ENCODE data around the gene UBE2N. TPM values are rescaled to one million over a fixed set of nuclear protein-coding genes. Genes with fewer than 3 reads are reported as not detected.
A peak's percentile ranks its signal among the peaks of the same experiment; 100 is the strongest.

UBE2N gene
- total RNA-seq, 1 donor from 2014 or later: 59.6 TPM

DNA sequence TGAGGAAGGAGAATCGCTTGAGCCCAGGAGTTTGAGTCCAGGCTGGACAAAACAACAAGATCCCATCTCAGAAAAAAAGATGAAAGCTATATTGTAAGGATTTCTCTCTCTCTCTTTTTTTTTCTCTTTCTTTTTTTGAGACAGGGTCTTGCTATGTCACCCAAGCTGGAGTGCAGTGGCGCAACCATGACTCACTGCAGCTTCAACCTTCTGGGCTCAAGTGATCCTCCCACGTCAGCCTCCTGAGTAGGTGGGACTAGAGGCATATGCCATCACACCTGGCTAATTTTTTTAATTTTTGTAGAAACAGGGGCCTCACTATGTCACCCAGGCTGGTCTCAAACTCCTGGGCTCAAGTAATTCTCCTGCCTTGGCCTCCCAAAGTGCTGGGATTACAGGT, 19.8 kb upstream of the UBE2N start:
- H3K4me3 ChIP-seq (ENCODE audit: low read depth, low read length): no peak overlapping the region
- TF ChIP-seq, protein P1, sequence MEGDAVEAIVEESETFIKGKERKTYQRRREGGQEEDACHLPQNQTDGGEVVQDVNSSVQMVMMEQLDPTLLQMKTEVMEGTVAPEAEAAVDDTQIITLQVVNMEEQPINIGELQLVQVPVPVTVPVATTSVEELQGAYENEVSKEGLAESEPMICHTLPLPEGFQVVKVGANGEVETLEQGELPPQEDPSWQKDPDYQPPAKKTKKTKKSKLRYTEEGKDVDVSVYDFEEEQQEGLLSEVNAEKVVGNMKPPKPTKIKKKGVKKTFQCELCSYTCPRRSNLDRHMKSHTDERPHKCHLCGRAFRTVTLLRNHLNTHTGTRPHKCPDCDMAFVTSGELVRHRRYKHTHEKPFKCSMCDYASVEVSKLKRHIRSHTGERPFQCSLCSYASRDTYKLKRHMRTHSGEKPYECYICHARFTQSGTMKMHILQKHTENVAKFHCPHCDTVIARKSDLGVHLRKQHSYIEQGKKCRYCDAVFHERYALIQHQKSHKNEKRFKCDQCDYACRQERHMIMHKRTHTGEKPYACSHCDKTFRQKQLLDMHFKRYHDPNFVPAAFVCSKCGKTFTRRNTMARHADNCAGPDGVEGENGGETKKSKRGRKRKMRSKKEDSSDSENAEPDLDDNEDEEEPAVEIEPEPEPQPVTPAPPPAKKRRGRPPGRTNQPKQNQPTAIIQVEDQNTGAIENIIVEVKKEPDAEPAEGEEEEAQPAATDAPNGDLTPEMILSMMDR (IDR thresholded peaks at IDR 0.05; ENCODE audit: insufficient read depth, low read length, poor library complexity, severe bottlenecking): no peak
- H3K27me3 ChIP-seq (ENCODE audit: control insufficient read depth, insufficient read depth, low read length): no peaks in the 10 kb centered on the region
- DNase-seq (ENCODE audit: low read depth): no peak
- no peaks in the 10 kb centered on the region for H3K36me3 ChIP-seq (ENCODE audit: control insufficient read depth, insufficient read depth, low read length)

DNA sequence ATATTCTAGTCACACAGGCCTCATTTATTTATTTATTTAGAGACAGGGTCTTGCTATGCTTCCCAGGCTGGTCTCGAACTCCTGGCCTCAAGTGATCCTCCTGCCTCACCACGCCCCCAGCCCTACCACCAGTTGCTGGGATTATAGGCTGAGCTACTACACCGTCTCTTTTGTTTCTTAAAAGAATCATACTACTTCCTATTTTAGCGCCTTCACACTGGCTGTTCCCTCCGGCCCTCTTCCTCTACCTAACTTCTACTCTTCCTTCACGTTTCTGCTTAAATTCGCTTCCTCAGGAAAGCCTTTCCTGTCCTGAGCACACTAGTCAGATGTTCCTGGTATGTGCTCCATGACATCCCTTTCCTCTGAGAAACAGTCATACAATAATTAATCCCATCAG, 19.2 kb upstream of the UBE2N start:
- TF ChIP-seq, protein P1 (IDR thresholded peaks at IDR 0.05; ENCODE audit: insufficient read depth, low read length, poor library complexity, severe bottlenecking): no peak
- no peaks in the 10 kb centered on the region for H3K27me3 ChIP-seq (ENCODE audit: control insufficient read depth, insufficient read depth, low read length)
- H3K4me3 ChIP-seq (ENCODE audit: low read depth, low read length): no peak overlapping the region
- no peaks in the 10 kb centered on the region for H3K36me3 ChIP-seq (ENCODE audit: control insufficient read depth, insufficient read depth, low read length)
- no peak for DNase-seq (ENCODE audit: low read depth)

DNA sequence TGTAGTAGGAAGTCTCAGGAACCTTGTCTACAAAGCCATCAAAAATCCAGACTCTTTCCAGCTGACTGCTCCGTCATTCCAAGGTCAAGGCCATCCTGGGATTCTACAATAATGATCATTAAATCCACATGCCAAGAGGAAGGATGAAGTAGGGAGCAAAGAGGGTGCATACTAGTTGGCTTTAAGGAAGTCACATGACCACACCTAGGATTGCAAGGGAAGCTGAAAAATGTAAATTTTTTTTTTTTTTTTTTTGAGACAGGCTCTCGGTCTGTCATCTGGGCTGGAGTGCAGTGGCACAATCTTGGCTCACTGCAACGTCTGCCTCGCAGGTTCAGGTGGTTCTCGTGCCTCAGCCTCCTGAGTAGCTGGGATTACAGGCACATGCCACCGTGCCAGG, 18.3 kb upstream of the UBE2N start:
- Histone ChIP-seq H3K36me3 (ENCODE audit: control insufficient read depth, insufficient read depth, low read length) (no peaks in the 10 kb centered on the region), H3K27me3 (ENCODE audit: control insufficient read depth, insufficient read depth, low read length) (no peaks in the 10 kb centered on the region), H3K4me3 (ENCODE audit: low read depth, low read length) (no peak overlapping the region)
- TF ChIP-seq, protein P1 (IDR thresholded peaks at IDR 0.05; ENCODE audit: insufficient read depth, low read length, poor library complexity, severe bottlenecking): no peak
- no peak for DNase-seq (ENCODE audit: low read depth)

DNA sequence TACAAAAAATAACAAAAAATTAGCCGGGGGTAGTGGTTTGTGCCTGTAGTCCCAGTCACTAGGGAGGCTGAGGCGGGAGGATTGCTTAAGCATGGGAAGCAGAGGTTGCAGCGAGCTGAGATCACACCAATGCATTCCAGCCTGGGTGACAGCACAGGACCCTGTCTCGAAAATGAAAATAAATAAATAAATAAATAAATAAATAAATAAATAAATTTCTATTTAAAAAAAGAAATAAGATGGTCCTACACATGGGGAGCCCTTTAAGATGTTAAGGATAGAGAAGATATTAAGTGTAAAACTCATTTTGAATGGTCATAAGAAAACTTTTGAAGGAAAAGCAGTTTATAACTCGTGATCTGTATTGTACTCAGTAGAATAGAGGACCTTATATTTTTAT, 17.4 kb upstream of the UBE2N start:
- Histone ChIP-seq H3K27me3 (ENCODE audit: control insufficient read depth, insufficient read depth, low read length) (no peaks in the 10 kb centered on the region), H3K36me3 (ENCODE audit: control insufficient read depth, insufficient read depth, low read length) (no peaks in the 10 kb centered on the region), H3K4me3 (ENCODE audit: low read depth, low read length) (no peak overlapping the region)
- TF ChIP-seq, protein P1 (IDR thresholded peaks at IDR 0.05; ENCODE audit: insufficient read depth, low read length, poor library complexity, severe bottlenecking): no peak
- no peak for DNase-seq (ENCODE audit: low read depth)

DNA sequence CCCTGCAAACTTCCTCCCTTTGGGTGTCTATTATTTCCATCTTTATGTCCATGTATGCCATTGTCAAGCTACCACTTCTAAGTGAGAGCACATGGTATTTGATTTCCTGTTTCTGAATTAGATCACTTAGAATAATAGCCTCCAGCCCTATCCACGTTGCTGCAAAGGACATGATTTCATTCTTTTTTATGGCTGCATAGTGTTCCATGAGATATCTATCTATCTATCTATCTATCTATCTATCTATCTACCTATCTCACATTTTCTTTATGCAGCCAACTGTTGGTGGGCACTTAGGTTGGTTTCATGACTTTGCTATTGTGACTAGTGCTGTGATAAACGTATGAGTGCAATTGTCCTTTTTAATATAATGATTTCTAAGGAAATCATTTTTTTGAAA, 14.3 kb upstream of the UBE2N start:
- H3K4me3 ChIP-seq (ENCODE audit: low read depth, low read length): no peak overlapping the region
- no peaks in the 10 kb centered on the region for H3K27me3 ChIP-seq (ENCODE audit: control insufficient read depth, insufficient read depth, low read length)
- DNase-seq (ENCODE audit: low read depth): no peak
- no peaks in the 10 kb centered on the region for H3K36me3 ChIP-seq (ENCODE audit: control insufficient read depth, insufficient read depth, low read length)
- TF ChIP-seq, protein P1 (IDR thresholded peaks at IDR 0.05; ENCODE audit: insufficient read depth, low read length, poor library complexity, severe bottlenecking): no peak

DNA sequence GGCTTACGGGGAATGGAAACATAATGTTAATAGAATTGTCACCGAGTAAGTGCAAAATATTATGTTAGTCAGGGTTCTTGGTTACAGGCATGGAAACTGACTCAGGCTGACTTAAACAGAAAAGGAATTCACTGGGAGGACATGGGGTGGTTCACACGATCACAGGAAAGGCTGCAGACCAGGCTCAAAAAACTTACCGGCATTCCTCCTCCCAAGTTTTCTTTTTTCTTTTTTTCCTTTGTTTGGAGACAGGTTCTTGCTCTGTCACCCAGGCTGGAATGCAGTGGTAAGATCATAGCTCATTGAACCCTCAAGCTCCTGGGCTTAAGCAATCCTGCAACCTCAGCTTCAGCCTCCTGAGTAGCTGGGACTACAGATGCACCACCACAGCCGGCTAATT, 11.9 kb upstream of the UBE2N start:
- TF ChIP-seq, protein P1 (IDR thresholded peaks at IDR 0.05; ENCODE audit: insufficient read depth, low read length, poor library complexity, severe bottlenecking): no peak
- H3K4me3 ChIP-seq (ENCODE audit: low read depth, low read length): no peak overlapping the region
- peak; percentile 71 for DNase-seq (ENCODE audit: low read depth)
- no peaks in the 10 kb centered on the region for H3K36me3 ChIP-seq (ENCODE audit: control insufficient read depth, insufficient read depth, low read length)
- no peaks in the 10 kb centered on the region for H3K27me3 ChIP-seq (ENCODE audit: control insufficient read depth, insufficient read depth, low read length)

Data from kidney epithelial cell (primary cell).